ENCODE measurements around the gene GCN1. TPM values are rescaled to one million over a fixed set of nuclear protein-coding genes. Genes with fewer than 3 reads are reported as not detected.
A peak's percentile ranks its signal among the peaks of the same experiment; 100 is the strongest.

Gene GCN1
- total RNA-seq, 1 experiment from 2014 or later = 254 TPM

GRCh38 chr12:120136093-120136770 is 58.3 kb downstream of the GCN1 start:
- BruUV-seq (replicated peaks) = no TSS peak
- no peak overlapping the region for H3K9ac ChIP-seq (ENCODE audit: low read length)
- H4K20me1 ChIP-seq (ENCODE audit: low read length) = no peaks in the 10 kb centered on the region; the same call in 1 of the 2 replicates
- ATAC-seq (peak; percentile 41), DNase-seq (peak; percentile 58)
- H3F3A ChIP-seq (ENCODE audit: low read length, unreplicated experiment) = no peaks in the 10 kb centered on the region
- no peaks in the 10 kb centered on the region for H3K9me2 ChIP-seq (replicated peaks; ENCODE audit: low read length)
- no peaks in the 10 kb centered on the region for H3K9me3 ChIP-seq (ENCODE audit: low read length)
- H3K4me2 ChIP-seq (ENCODE audit: low read length) = no peak overlapping the region
- no peaks in the 10 kb centered on the region for H3K27me3 ChIP-seq (ENCODE audit: low read length)
- no peak overlapping the region for H2AFZ ChIP-seq (ENCODE audit: low read length)
- POLR2A ChIA-PET (ENCODE audit: unreplicated experiment) = no interaction called here
- no peak overlapping the region for H3K27ac ChIP-seq (ENCODE audit: low read length)
- no peaks in the 10 kb centered on the region for H3K79me2 ChIP-seq (ENCODE audit: low read length)
- intact Hi-C loops (cut with micrococcal nuclease) = no loop called here
- CTCF ChIA-PET = no interaction called here
- no peak for TF ChIP-seq EZH2 (IDR thresholded peaks at IDR 0.05; ENCODE audit: low read length, unreplicated experiment)
- TF ChIP-seq EZH2phosphoT487 (IDR thresholded peaks at IDR 0.05; ENCODE audit: borderline replicate concordance, low read length) = no peak
- no peak for TF ChIP-seq CTCF (conservative IDR thresholded peaks at IDR 0.05; ENCODE audit: low read depth, low read length)
- H3K4me3 ChIP-seq (ENCODE audit: low read length) = no peak overlapping the region
- H3K36me3 ChIP-seq (ENCODE audit: low read depth, low read length) = peaks cover 92% of the 10 kb centered on the region
- peaks cover 11% of the 10 kb centered on the region; the same call in 1 of the 2 replicates for H3K4me1 ChIP-seq (ENCODE audit: insufficient read depth, low read length)

- CTCF ChIA-PET = no interaction called here
- peaks cover 11% of the 10 kb centered on the region; the same call in 1 of the 2 replicates for H3K4me1 ChIP-seq (ENCODE audit: insufficient read depth, low read length)
Measured at GRCh38 chr12:120134307-120134980, 60.1 kb downstream of the GCN1 start.

More at GRCh38 chr12:120134307-120134980, 60.1 kb downstream of the GCN1 start:
- DNase-seq (no peak), ATAC-seq (no peak)
- Histone ChIP-seq H3K27me3 (ENCODE audit: low read length) (no peaks in the 10 kb centered on the region), H3K9ac (ENCODE audit: low read length) (no peak overlapping the region), H4K20me1 (ENCODE audit: low read length) (no peaks in the 10 kb centered on the region; the same call in 1 of the 2 replicates), H2AFZ (ENCODE audit: low read length) (no peak overlapping the region), H3K79me2 (ENCODE audit: low read length) (no peaks in the 10 kb centered on the region), H3K9me3 (ENCODE audit: low read length) (no peaks in the 10 kb centered on the region), H3K9me2 (replicated peaks; ENCODE audit: low read length) (no peaks in the 10 kb centered on the region), H3F3A (ENCODE audit: low read length, unreplicated experiment) (no peaks in the 10 kb centered on the region), H3K4me2 (ENCODE audit: low read length) (no peak overlapping the region), H3K4me3 (ENCODE audit: low read length) (no peak overlapping the region), H3K36me3 (ENCODE audit: low read depth, low read length) (peaks cover 92% of the 10 kb centered on the region), H3K27ac (ENCODE audit: low read length) (no peak overlapping the region)
- POLR2A ChIA-PET (ENCODE audit: unreplicated experiment) = no interaction called here
- TF ChIP-seq CTCF (conservative IDR thresholded peaks at IDR 0.05; ENCODE audit: low read depth, low read length) (no peak), EZH2 (IDR thresholded peaks at IDR 0.05; ENCODE audit: low read length, unreplicated experiment) (no peak), EZH2phosphoT487 (IDR thresholded peaks at IDR 0.05; ENCODE audit: borderline replicate concordance, low read length) (no peak)
- intact Hi-C loops (cut with micrococcal nuclease) = no loop called here
- BruUV-seq (replicated peaks) = no TSS peak

Measured in PC-3 (cell line).